Thyroid gland (tissue), 4 donors: ENCODE results near the gene TBC1D17.

Experiments used
- CTCF ChIP-seq, 6 experiments: fragments of 200-600 bp in 3 of 6; fragments of 450-650 bp in 3 of 6; sonication (generic) in 3 of 6; IDR thresholded peaks; one replicate each; pipeline ENCODE4 v1.5.1; 2016 to 2019; ENCODE audit warnings: antibody characterized with exemption in 6 of 6, mild to moderate bottlenecking in 2 of 6, inconsistent platforms in 1 of 6, moderate library complexity in 1 of 6
- POLR2A ChIP-seq, 2 donors: fragments of 450-650 bp; IDR thresholded peaks; one replicate each; pipeline ENCODE4 v1.6.1; 2017; ENCODE audit warnings: antibody characterized with exemption in 2 of 2, mild to moderate bottlenecking in 2 of 2, moderate library complexity in 1 of 2

GRCh38 chr19:49924004-49924880, 46.7 kb downstream of the TBC1D17 start:
- TF ChIP-seq CTCF (IDR thresholded peaks at IDR 0.05) (no peak), POLR2A (IDR thresholded peaks at IDR 0.05) (no peak)
